OCI-LY3 (cell line): ENCODE measurements around the gene SLC17A2.
"Not testable (repeated sequence)": the region's sequence is repeated elsewhere in the genome, so short reads cannot be mapped to it uniquely, and the experiment has no call there.

Experiments used
- EZH2phosphoT487 ChIP-seq: fragments of 200-600 bp; shearing (Covaris generic); IDR thresholded peaks from 2 replicates; pipeline ENCODE4 v1.6.1; 2018; ENCODE audit warnings: antibody characterized with exemption, mixed run types, low read depth
- TF ChIP-seq, protein P1 (sequence below): fragments of 200-600, 300-600 bp; sonication (generic); IDR thresholded peaks from 2 replicates; pipeline ENCODE4 v1.5.1; 2014; ENCODE audit warnings: antibody characterized with exemption, low read length, low read depth

DNA sequence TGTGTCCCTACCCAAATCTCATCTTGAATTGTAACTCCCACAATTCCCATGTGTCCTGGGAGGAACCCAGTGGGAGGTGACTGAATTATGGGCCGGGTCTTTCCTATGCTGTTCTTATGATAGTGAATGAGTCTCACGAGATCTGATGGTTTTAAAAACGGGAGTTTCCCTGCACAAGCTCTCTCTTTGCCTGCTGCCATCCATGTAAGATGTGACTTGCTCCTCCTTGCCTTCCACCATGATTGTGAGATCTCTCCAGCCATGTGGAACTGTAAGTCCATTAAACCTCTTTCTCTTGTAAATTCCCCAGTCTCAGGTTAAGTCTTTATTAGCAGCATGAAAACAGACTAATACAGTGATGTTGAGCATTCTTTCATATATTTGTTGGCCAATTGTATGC, 15.2 kb upstream of the SLC17A2 start:
- TF ChIP-seq, protein P1, sequence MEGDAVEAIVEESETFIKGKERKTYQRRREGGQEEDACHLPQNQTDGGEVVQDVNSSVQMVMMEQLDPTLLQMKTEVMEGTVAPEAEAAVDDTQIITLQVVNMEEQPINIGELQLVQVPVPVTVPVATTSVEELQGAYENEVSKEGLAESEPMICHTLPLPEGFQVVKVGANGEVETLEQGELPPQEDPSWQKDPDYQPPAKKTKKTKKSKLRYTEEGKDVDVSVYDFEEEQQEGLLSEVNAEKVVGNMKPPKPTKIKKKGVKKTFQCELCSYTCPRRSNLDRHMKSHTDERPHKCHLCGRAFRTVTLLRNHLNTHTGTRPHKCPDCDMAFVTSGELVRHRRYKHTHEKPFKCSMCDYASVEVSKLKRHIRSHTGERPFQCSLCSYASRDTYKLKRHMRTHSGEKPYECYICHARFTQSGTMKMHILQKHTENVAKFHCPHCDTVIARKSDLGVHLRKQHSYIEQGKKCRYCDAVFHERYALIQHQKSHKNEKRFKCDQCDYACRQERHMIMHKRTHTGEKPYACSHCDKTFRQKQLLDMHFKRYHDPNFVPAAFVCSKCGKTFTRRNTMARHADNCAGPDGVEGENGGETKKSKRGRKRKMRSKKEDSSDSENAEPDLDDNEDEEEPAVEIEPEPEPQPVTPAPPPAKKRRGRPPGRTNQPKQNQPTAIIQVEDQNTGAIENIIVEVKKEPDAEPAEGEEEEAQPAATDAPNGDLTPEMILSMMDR = not testable (repeated sequence)
- not testable (repeated sequence) for TF ChIP-seq EZH2phosphoT487
